Lower lobe of right lung (tissue), 2 donors: Measurements from ENCODE around the gene GIT2. TPM values are rescaled to one million over a fixed set of nuclear protein-coding genes. Genes with fewer than 3 reads are reported as not detected.

ENCODE experiments used
- ATAC-seq, 2 donors: fragments of 200-7000 bp; cut with Tn5 transposase; one replicate each; pipeline ENCODE4 v1.9.1; 2020 to 2022; ENCODE audit warnings: mild to moderate bottlenecking in 2 of 2, moderate library complexity in 2 of 2
- DNase-seq: peaks from one replicate; pipeline ENCODE4 v3.0.0-alpha.2; 2020
- H3K27ac ChIP-seq: fragments of 200-600 bp; one replicate; pipeline ENCODE4 v1.8.0; 2022
- H3K27me3 ChIP-seq: fragments of 200-600 bp; one replicate; pipeline ENCODE4 v1.8.0; 2022; ENCODE audit warnings: low read depth
- H3K36me3 ChIP-seq: fragments of 200-600 bp; one replicate; pipeline ENCODE4 v1.8.0; 2022; ENCODE audit warnings: mild to moderate bottlenecking
- H3K4me1 ChIP-seq: fragments of 200-600 bp; one replicate; pipeline ENCODE4 v1.8.0; 2022
- H3K4me3 ChIP-seq: fragments of 200-600 bp; one replicate; pipeline ENCODE4 v1.8.0; 2022; ENCODE audit warnings: mild to moderate bottlenecking
- H3K9me3 ChIP-seq: fragments of 200-600 bp; one replicate; pipeline ENCODE4 v1.8.0; 2022
- CTCF ChIP-seq: fragments of 200-600 bp; IDR thresholded peaks from one replicate; pipeline ENCODE4 v1.8.0; 2022; ENCODE audit warnings: antibody characterized with exemption, mild to moderate bottlenecking
- intact Hi-C: fragments of 100-400 bp; cut with DNase I; formaldehyde crosslinking; loops from one replicate; pipeline ENCODE4 v1.11.0; 2022
- total RNA-seq: library from RNA; stranded (reverse); fragmentation: NEBNext Ultra II Directional; extraction: Animal tissue kit (Norgen Biotek cat#: 25700); gene quantifications from one replicate; pipeline ENCODE4 v1.2.1, GENCODE V29; 2021
- donor health status: DM: no; HTN: yes; CAD: no; lungs with severe emphysema.

GIT2 gene
- total RNA-seq, 1 donor from 2014 or later: 62.2 TPM

- Histone ChIP-seq H3K36me3 (peaks cover 18% of the 10 kb centered on the region), H3K4me3 (peak overlapping the region; percentile 98), H3K9me3 (no peaks in the 10 kb centered on the region), H3K27ac (peak overlapping the region; percentile 94), H3K27me3 (no peaks in the 10 kb centered on the region), H3K4me1 (peaks cover 37% of the 10 kb centered on the region)
- ATAC-seq (no peak), DNase-seq (no peak)
- TF ChIP-seq CTCF: no peak
- intact Hi-C loops: no loop called here
Measured at GRCh38 chr12:109994401-109995175, 1.6 kb downstream of the GIT2 start.

GRCh38 chr12:109993091-109993490 lies 3.1 kb downstream of the GIT2 start:
- TF ChIP-seq CTCF: no peak
- Histone ChIP-seq H3K4me1 (peaks cover 32% of the 10 kb centered on the region), H3K9me3 (no peaks in the 10 kb centered on the region), H3K27me3 (no peaks in the 10 kb centered on the region), H3K27ac (no peak overlapping the region), H3K36me3 (peaks cover 33% of the 10 kb centered on the region), H3K4me3 (no peak overlapping the region)
- no peak for ATAC-seq
- intact Hi-C loops: no loop called here
- DNase-seq: no peak

- DNase-seq: no peak
- no peak overlapping the region for H3K27ac ChIP-seq
- no peaks in the 10 kb centered on the region for H3K9me3 ChIP-seq
- H3K27me3 ChIP-seq: no peaks in the 10 kb centered on the region
- no peak overlapping the region for H3K4me3 ChIP-seq
- peaks cover 30% of the 10 kb centered on the region for H3K4me1 ChIP-seq
- TF ChIP-seq CTCF: no peak
- H3K36me3 ChIP-seq: peaks cover 48% of the 10 kb centered on the region
- ATAC-seq: no peak
- intact Hi-C loops: no loop called here
Measured at GRCh38 chr12:109991586-109991985, 4.6 kb downstream of the GIT2 start.

- Histone ChIP-seq H3K4me3 (no peak overlapping the region), H3K36me3 (peaks cover 70% of the 10 kb centered on the region), H3K27me3 (no peaks in the 10 kb centered on the region), H3K27ac (no peak overlapping the region), H3K4me1 (peaks cover 20% of the 10 kb centered on the region), H3K9me3 (no peaks in the 10 kb centered on the region)
- TF ChIP-seq CTCF: no peak
- ATAC-seq (no peak), DNase-seq (no peak)
- intact Hi-C loops: no loop called here
Measured at GRCh38 chr12:109989380-109989779, 6.8 kb downstream of the GIT2 start.

- Histone ChIP-seq H3K9me3 (no peaks in the 10 kb centered on the region), H3K27ac (no peak overlapping the region), H3K4me3 (no peak overlapping the region), H3K27me3 (no peaks in the 10 kb centered on the region), H3K4me1 (peaks cover 16% of the 10 kb centered on the region), H3K36me3 (peaks cover 74% of the 10 kb centered on the region)
- intact Hi-C loops: no loop called here
- DNase-seq (no peak), ATAC-seq (no peak)
- no peak for TF ChIP-seq CTCF
Measured at GRCh38 chr12:109988903-109989302, 7.3 kb downstream of the GIT2 start.
